H9 (cell line): ENCODE data around the gene HECW1. TPM values are rescaled to one million over a fixed set of nuclear protein-coding genes. Genes with fewer than 3 reads are reported as not detected.

Source experiments
- DNase-seq: peaks from one replicate; pipeline ENCODE4 v3.0.0-alpha.2; 2017
- H2AFZ ChIP-seq: one replicate; pipeline ENCODE4 v1.6.1; 2013; ENCODE audit warnings: mild to moderate bottlenecking, low read length, control low read depth, moderate library complexity
- H2AK5ac ChIP-seq: 2 replicates; pipeline ENCODE4 v1.6.1; 2013; ENCODE audit warnings: low read length, control low read depth, mixed read lengths; ENCODE audit not compliant: insufficient read length
- H2BK120ac ChIP-seq: one replicate; pipeline ENCODE4 v1.6.1; 2013; ENCODE audit warnings: low read depth, mild to moderate bottlenecking, low read length, control low read depth, inconsistent platforms; ENCODE audit not compliant: poor library complexity, severe bottlenecking
- H2BK12ac ChIP-seq: 2 replicates; pipeline ENCODE4 v1.6.1; 2013; ENCODE audit warnings: low read length, control low read depth, mixed read lengths, low read depth; ENCODE audit not compliant: insufficient read length
- H2BK15ac ChIP-seq: 2 replicates; pipeline ENCODE4 v1.6.1; 2013; ENCODE audit warnings: low read depth, low read length, control low read depth
- H2BK20ac ChIP-seq: one replicate; pipeline ENCODE4 v1.6.1; 2013; ENCODE audit warnings: low read depth, mild to moderate bottlenecking, low read length, control low read depth, inconsistent platforms; ENCODE audit not compliant: poor library complexity, severe bottlenecking
- H2BK5ac ChIP-seq: 2 replicates; pipeline ENCODE4 v1.6.1; 2013; ENCODE audit warnings: low read length, control low read depth, mixed read lengths; ENCODE audit not compliant: insufficient read length
- H3K14ac ChIP-seq: 2 replicates; pipeline ENCODE4 v1.6.1; 2013; ENCODE audit warnings: low read length, control low read depth; ENCODE audit not compliant: insufficient read depth
- H3K18ac ChIP-seq: 2 replicates; pipeline ENCODE4 v1.6.1; 2013; ENCODE audit warnings: low read depth, mild to moderate bottlenecking, mixed read lengths, low read length, control low read depth; ENCODE audit not compliant: insufficient read length
- H3K23ac ChIP-seq: 2 replicates; pipeline ENCODE4 v1.6.1; 2013; ENCODE audit warnings: low read length, control low read depth, mixed read lengths, low read depth; ENCODE audit not compliant: insufficient read length
- H3K23me2 ChIP-seq: 2 replicates; pipeline ENCODE4 v1.6.1; 2013; ENCODE audit warnings: low read depth, mild to moderate bottlenecking, mixed read lengths, low read length, control low read depth; ENCODE audit not compliant: insufficient read length, poor library complexity, severe bottlenecking
- H3K27ac ChIP-seq: 2 replicates; pipeline ENCODE4 v1.5.1; 2013; ENCODE audit warnings: low read length, control low read depth, mixed read lengths, low read depth; ENCODE audit not compliant: insufficient read length
- H3K27me3 ChIP-seq: 2 replicates; pipeline ENCODE4 v1.6.1; 2013; ENCODE audit warnings: low read length, control low read depth, inconsistent platforms; ENCODE audit not compliant: insufficient read depth
- H3K4ac ChIP-seq: 2 replicates; pipeline ENCODE4 v1.6.1; 2013; ENCODE audit warnings: low read depth, mild to moderate bottlenecking, control low read depth, inconsistent platforms, low read length, moderate library complexity
- H3K4me1 ChIP-seq: 2 replicates; pipeline ENCODE4 v1.6.1; 2013; ENCODE audit warnings: low read length, control low read depth, inconsistent platforms; ENCODE audit not compliant: insufficient read depth
- H3K4me2 ChIP-seq: 2 replicates; pipeline ENCODE4 v1.6.1; 2013; ENCODE audit warnings: low read length, control low read depth, mixed read lengths; ENCODE audit not compliant: insufficient read length, insufficient read depth
- H3K56ac ChIP-seq: 2 replicates; pipeline ENCODE4 v1.6.1; 2013; ENCODE audit warnings: low read depth, mild to moderate bottlenecking, mixed read lengths, low read length, control low read depth; ENCODE audit not compliant: insufficient read length
- H3K79me1 ChIP-seq: 2 replicates; pipeline ENCODE4 v1.6.1; 2013; ENCODE audit warnings: low read depth, mild to moderate bottlenecking, moderate library complexity, low read length, control low read depth, inconsistent platforms; ENCODE audit not compliant: insufficient read depth, poor library complexity, severe bottlenecking
- H3K79me2 ChIP-seq: 2 replicates; pipeline ENCODE4 v1.6.1; 2013; ENCODE audit warnings: low read length, control low read depth, inconsistent platforms; ENCODE audit not compliant: insufficient read depth
- H3K9ac ChIP-seq: 2 replicates; pipeline ENCODE4 v1.6.1; 2013; ENCODE audit warnings: low read length, control low read depth, mixed read lengths; ENCODE audit not compliant: insufficient read length; ENCODE audit errors: extremely low read depth
- H3K9me3 ChIP-seq: one replicate; pipeline ENCODE4 v1.6.1; 2013; ENCODE audit warnings: low read depth, low read length, inconsistent platforms; ENCODE audit not compliant: control insufficient read depth
- H3T11ph ChIP-seq: one replicate; pipeline ENCODE4 v1.6.1; 2013; ENCODE audit warnings: mild to moderate bottlenecking, low read length, control low read depth, inconsistent platforms
- H4K20me1 ChIP-seq: one replicate; pipeline ENCODE4 v1.6.1; 2013; ENCODE audit not compliant: control insufficient read depth, insufficient read length, insufficient read depth
- H4K5ac ChIP-seq: 2 replicates; pipeline ENCODE4 v1.6.1; 2013; ENCODE audit warnings: low read depth, mild to moderate bottlenecking, mixed read lengths, low read length, control low read depth; ENCODE audit not compliant: insufficient read length
- H4K8ac ChIP-seq: replicated peaks from 2 replicates; pipeline ENCODE4 v1.6.1; 2013; ENCODE audit warnings: low read length, control low read depth, mixed read lengths, low read depth; ENCODE audit not compliant: insufficient read length
- H4K91ac ChIP-seq: 2 replicates; pipeline ENCODE4 v1.6.1; 2013; ENCODE audit warnings: low read depth, mild to moderate bottlenecking, moderate library complexity, mixed read lengths, low read length, control low read depth; ENCODE audit not compliant: insufficient read length
- H3K27ac Mint-ChIP-seq, 3 experiments: 2 replicates in 2 of 3; 3 replicates in 1 of 3; pipeline ENCODE4 v1.8.0; 2020 to 2021; ENCODE audit warnings: mixed read lengths in 3 of 3, mild to moderate bottlenecking in 1 of 3, moderate library complexity in 1 of 3
- H3K27me3 Mint-ChIP-seq: 2 replicates; pipeline ENCODE4 v1.8.0; 2021; ENCODE audit warnings: low read depth, mild to moderate bottlenecking, moderate library complexity, mixed read lengths
- H3K36me3 Mint-ChIP-seq, 3 experiments: 2 replicates in 2 of 3; 3 replicates in 1 of 3; pipeline ENCODE4 v1.8.0; 2020 to 2021; ENCODE audit warnings: low read depth in 3 of 3, mixed read lengths in 3 of 3; ENCODE audit not compliant: insufficient read depth in 1 of 3
- H3K4me1 Mint-ChIP-seq, 2 experiments: 2 replicates each; pipeline ENCODE4 v1.8.0; 2020; ENCODE audit warnings: mixed read lengths in 2 of 2
- H3K4me3 Mint-ChIP-seq, 2 experiments: 2 replicates in 1 of 2; 3 replicates in 1 of 2; pipeline ENCODE4 v1.8.0; 2020 to 2021; ENCODE audit warnings: mild to moderate bottlenecking in 2 of 2, mixed read lengths in 2 of 2, moderate library complexity in 1 of 2
- H3K9me3 Mint-ChIP-seq, 2 experiments: 2 replicates in 1 of 2; 3 replicates in 1 of 2; pipeline ENCODE4 v1.8.0; 2020; ENCODE audit warnings: mild to moderate bottlenecking in 2 of 2, mixed read lengths in 2 of 2, moderate library complexity in 1 of 2
- WGBS: extraction: QIAGEN DNeasy Blood & Tissue Kit; methylation state at CpG from one replicate; pipeline ENCODE4 v1.1.7; 2013; ENCODE audit warnings: missing lambda C conversion rate, low lambda C conversion rate, mixed read lengths; ENCODE audit not compliant: insufficient read length; ENCODE audit errors: extremely low coverage; 5-methylcytosine and 5-hydroxymethylcytosine counted together
- total RNA-seq: library from RNA; stranded (reverse); gene quantifications from 2 replicates; pipeline ENCODE4 v1.2.1, GENCODE V29; 2021
- TF ChIP-seq, protein P1 (sequence below): fragments of 200-600 bp; sonication (generic); conservative IDR thresholded peaks from 3 replicates; pipeline ENCODE4 v1.8.0; 2021; ENCODE audit warnings: antibody characterized with exemption, mild to moderate bottlenecking

Gene HECW1
- total RNA-seq, 1 experiment from 2014 or later, result 5.0 TPM

DNA sequence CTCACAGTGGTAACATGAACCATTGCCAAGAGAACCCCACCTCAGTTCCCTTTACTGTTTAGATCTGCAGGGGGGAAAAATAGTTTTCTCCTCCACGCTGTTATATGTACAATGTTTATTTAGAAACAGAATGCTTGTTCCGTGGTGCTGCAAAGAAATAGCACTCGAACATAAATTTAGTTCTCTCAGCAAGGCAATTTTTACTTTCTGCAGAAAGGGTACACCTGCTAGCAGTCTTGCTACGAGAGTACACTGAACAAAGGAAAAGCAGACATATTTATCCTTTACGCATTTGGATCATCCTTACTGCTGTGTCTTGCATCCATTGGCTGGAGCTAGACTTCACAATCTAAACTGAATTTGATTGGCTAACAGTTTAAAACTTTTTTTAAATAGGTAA lies 178.5 kb downstream of the HECW1 start:
- peaks cover 11% of the 10 kb centered on the region for H3K9me3 ChIP-seq

More for the DNA sequence above, 178.5 kb downstream of the HECW1 start:
- H3T11ph ChIP-seq, result no peak overlapping the region
- no peak overlapping the region for H2BK15ac ChIP-seq
- no peak overlapping the region for H2BK120ac ChIP-seq
- no peaks in the 10 kb centered on the region for H3K27me3 ChIP-seq
- no peaks in the 10 kb centered on the region for H3K23me2 ChIP-seq
- no peaks in the 10 kb centered on the region for H3K79me2 ChIP-seq
- Mint-ChIP-seq H3K27me3 (no peaks in the 10 kb centered on the region), H3K9me3 (peaks cover 40 to 42% of the 10 kb centered on the region in 2 experiments), H3K36me3 (peaks cover 28 to 60% (median 44%) of the 10 kb centered on the region in 3 experiments), H3K27ac (peak overlapping the region; percentile 40 to 98 (median 95); a peak in 6 of 7 replicates), H3K4me1 (peaks cover 59% of the 10 kb centered on the region in 2 experiments), H3K4me3 (no peak overlapping the region)
- H3K4me1 ChIP-seq, result peaks cover 26% of the 10 kb centered on the region; the same call in 1 of the 2 replicates
- peak overlapping the region; percentile 93 for H3K27ac ChIP-seq
- no peak overlapping the region for H3K56ac ChIP-seq
- H3K23ac ChIP-seq, result no peak overlapping the region
- H2BK20ac ChIP-seq, result no peak overlapping the region
- no peak overlapping the region for H3K4me2 ChIP-seq
- H3K4ac ChIP-seq, result no peak overlapping the region
- H2BK12ac ChIP-seq, result peak overlapping the region; percentile 57
- DNase-seq, result no peak
- H3K79me1 ChIP-seq, result no peaks in the 10 kb centered on the region
- H4K5ac ChIP-seq, result no peak overlapping the region
- H4K8ac ChIP-seq, result no peak overlapping the region
- TF ChIP-seq, protein P1, sequence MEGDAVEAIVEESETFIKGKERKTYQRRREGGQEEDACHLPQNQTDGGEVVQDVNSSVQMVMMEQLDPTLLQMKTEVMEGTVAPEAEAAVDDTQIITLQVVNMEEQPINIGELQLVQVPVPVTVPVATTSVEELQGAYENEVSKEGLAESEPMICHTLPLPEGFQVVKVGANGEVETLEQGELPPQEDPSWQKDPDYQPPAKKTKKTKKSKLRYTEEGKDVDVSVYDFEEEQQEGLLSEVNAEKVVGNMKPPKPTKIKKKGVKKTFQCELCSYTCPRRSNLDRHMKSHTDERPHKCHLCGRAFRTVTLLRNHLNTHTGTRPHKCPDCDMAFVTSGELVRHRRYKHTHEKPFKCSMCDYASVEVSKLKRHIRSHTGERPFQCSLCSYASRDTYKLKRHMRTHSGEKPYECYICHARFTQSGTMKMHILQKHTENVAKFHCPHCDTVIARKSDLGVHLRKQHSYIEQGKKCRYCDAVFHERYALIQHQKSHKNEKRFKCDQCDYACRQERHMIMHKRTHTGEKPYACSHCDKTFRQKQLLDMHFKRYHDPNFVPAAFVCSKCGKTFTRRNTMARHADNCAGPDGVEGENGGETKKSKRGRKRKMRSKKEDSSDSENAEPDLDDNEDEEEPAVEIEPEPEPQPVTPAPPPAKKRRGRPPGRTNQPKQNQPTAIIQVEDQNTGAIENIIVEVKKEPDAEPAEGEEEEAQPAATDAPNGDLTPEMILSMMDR, result no peak
- H4K91ac ChIP-seq, result no peak overlapping the region
- no peak overlapping the region for H2AFZ ChIP-seq
- no peak overlapping the region for H3K18ac ChIP-seq
- H3K9ac ChIP-seq, result no peak overlapping the region
- no peaks in the 10 kb centered on the region for H4K20me1 ChIP-seq
- WGBS, result no CpG with 5 or more reads among the region's 5 CpGs
- H2AK5ac ChIP-seq, result no peak overlapping the region
- no peak overlapping the region for H2BK5ac ChIP-seq
- no peak overlapping the region for H3K14ac ChIP-seq
